HG02884 (cell line): ENCODE results near the gene ATG7.

Experiments
- ATAC-seq: cut with Tn5 transposase; IDR thresholded peaks from one replicate; pipeline ENCODE4 v1.9.1; 2021; ENCODE audit warnings: mild to moderate bottlenecking, moderate library complexity; ENCODE audit not compliant: unreplicated experiment

Gene ATG7

DNA sequence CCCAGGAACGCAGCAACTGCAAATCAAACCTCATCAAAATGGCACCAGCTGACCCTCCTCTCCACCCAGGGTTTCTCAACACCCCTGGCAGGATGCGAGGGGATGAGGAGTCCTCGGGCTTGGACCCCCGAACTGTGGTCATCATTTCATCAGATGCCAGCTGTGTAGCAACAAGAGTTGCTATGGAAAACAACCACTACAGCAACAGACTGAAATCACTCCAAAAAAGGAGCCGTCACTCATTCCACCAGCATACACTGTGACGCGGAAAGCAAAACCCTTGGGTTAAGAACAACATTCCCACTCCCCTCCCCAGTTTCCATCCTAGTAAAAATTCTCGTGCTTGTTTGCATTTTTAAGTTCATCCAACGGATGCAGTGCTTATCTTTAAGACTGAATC, 331.4 kb downstream of the ATG7 start:
- no peak for ATAC-seq

GRCh38 chr3:11604139-11604892, 332.1 kb downstream of the ATG7 start:
- ATAC-seq = no peak

DNA sequence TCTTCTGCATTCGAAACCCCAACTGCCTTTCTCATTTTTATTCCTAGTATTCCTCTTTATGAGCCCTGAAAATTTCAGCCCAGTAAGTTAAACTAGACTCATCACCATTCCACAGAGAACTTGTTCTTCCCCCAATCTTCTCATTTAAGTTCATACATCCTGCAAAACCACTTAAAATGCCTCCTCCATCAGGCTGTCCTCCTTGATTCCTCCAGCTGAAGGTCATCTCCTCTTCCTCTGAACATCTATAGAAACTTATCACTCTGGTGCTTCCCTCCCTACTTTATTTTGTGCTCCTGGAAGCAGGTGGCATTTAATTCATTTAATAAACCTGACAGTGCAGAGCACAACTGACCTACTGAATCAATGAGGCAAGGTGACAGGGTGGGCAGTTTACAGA, 333.2 kb downstream of the ATG7 start:
- ATAC-seq = no peak

DNA sequence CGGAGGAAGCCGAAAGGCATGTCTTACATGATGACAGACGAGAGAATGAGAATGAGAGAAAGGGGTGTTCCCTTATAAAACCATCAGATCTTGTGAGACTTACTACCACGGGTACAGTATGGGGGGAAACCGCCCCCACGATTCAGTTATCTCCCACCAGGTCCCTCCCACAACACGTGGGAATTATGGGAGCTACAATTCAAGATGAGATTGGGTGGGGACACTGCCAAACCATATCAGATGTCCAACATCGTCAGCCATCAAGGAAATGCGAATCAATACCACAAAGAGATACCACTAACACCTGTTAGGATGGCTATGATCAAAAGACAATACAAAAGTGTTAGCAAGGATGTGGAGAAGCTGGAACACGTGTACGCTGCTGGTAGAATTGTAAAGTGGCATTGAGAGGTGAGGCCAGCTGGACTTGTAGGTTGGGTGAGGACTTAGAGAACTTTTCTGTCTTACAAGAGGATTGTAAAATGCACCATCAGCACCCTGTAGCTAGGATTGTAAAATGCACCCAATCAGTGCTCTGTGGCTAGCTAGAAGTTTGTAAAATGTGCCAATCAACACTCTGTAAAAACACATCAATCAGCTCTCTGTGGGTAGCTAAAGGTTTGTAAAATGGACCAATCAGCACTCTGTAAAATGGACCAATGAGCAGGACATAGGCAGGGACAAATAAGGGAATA, 334.0 kb downstream of the ATG7 start:
- ATAC-seq = no peak

DNA sequence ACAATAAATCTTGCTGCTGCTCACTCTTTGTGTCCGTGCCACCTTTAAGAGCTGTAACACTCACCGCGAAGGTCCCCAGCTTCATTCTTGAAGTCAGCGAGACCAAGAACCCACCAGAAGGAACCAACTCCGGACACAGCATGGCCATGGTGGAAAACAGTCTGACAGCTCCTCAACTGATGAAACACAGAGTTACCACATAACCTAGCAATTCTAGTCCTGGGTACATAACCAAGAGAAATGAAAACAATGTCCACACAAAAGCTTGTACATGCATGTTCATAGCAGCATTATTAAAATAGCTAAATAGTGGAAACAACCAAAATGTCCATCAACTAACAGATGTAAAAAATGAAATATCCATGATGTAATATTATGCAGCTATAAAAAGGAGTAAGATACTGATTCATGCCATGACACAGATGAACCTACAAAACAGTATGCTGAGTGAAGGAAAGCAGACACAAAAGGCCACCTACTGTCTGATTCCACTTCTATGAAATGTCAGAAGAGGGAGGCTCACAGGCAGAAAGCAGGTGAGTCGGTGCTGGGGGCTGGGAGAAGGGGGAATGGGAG, 334.8 kb downstream of the ATG7 start:
- ATAC-seq = no peak
